Uterus (tissue), 2 donors: ENCODE results near the gene STK39.

Source experiments
- CTCF ChIP-seq, 4 experiments: fragments of 200-600 bp in 2 of 4; fragments of 450-650 bp in 2 of 4; sonication (generic) in 2 of 4; IDR thresholded peaks; one replicate each; pipeline ENCODE4 v1.5.1; 2016 to 2019; ENCODE audit warnings: antibody characterized with exemption in 4 of 4, mild to moderate bottlenecking in 2 of 4, moderate library complexity in 1 of 4
- POLR2A ChIP-seq, 2 donors: fragments of 450-650 bp; IDR thresholded peaks; one replicate each; pipeline ENCODE4 v1.6.1; 2016; ENCODE audit warnings: antibody characterized with exemption in 2 of 2, mild to moderate bottlenecking in 1 of 2, moderate library complexity in 1 of 2

- TF ChIP-seq POLR2A (IDR thresholded peaks at IDR 0.05) = no peak
- no peak for TF ChIP-seq CTCF (IDR thresholded peaks at IDR 0.05)
Measured at GRCh38 chr2:168295051-168295450, 47.7 kb upstream of the STK39 start.
